H1 (cell line): ENCODE data around the gene SAMD7. TPM values are rescaled to one million over a fixed set of nuclear protein-coding genes. Genes with fewer than 3 reads are reported as not detected.
A peak's percentile ranks its signal among the peaks of the same experiment; 100 is the strongest.

Experiments used
- ATF2 ChIP-seq: IDR thresholded peaks from 2 replicates; pipeline ENCODE4 v1.6.1; 2012; ENCODE audit warnings: low read length, inconsistent platforms
- BACH1 ChIP-seq: IDR thresholded peaks from 2 replicates; pipeline ENCODE4 v1.6.1; 2012; ENCODE audit warnings: low read length, improper control_type of control experiment
- BRCA1 ChIP-seq: IDR thresholded peaks from 2 replicates; pipeline ENCODE4 v1.6.1; 2012; ENCODE audit warnings: low read depth, low read length, improper control_type of control experiment
- CBX5 ChIP-seq: fragments of 300-800, 300-1000 bp; sonication (generic); IDR thresholded peaks from 2 replicates; pipeline ENCODE4 v1.7.1; 2016; ENCODE audit warnings: antibody characterized with exemption, low read length, low read depth
- CHD1 ChIP-seq: IDR thresholded peaks from 2 replicates; pipeline ENCODE4 v1.6.1; 2012; ENCODE audit warnings: low read depth, low read length, improper control_type of control experiment
- E2F6 ChIP-seq: IDR thresholded peaks from 2 replicates; pipeline ENCODE4 v1.6.1; 2012; ENCODE audit warnings: inconsistent platforms
- EZH2 ChIP-seq: fragments of 200-600 bp; sonication (generic); IDR thresholded peaks from 2 replicates; pipeline ENCODE4 v1.7.1; 2012; ENCODE audit warnings: low read depth, mild to moderate bottlenecking, moderate library complexity, low read length, inconsistent platforms; ENCODE audit not compliant: severe bottlenecking
- GTF2F1 ChIP-seq: IDR thresholded peaks from 2 replicates; pipeline ENCODE4 v1.6.1; 2012; ENCODE audit warnings: low read depth, low read length, improper control_type of control experiment, borderline replicate concordance
- HDAC6 ChIP-seq: IDR thresholded peaks from one replicate; pipeline ENCODE4 v1.7.1; 2012; ENCODE audit warnings: low read depth, mild to moderate bottlenecking, inconsistent platforms, low read length, moderate library complexity
- JUN ChIP-seq: IDR thresholded peaks from 2 replicates; pipeline ENCODE4 v1.6.1; 2011; ENCODE audit warnings: low read depth, mild to moderate bottlenecking, improper control_type of control experiment, low read length
- KDM1A ChIP-seq: fragments of 200-600, 300-600 bp; sonication (generic); IDR thresholded peaks from 2 replicates; pipeline ENCODE4 v1.7.1; 2016; ENCODE audit warnings: mild to moderate bottlenecking, low read length, borderline replicate concordance
- KDM5A ChIP-seq: fragments of 200-600 bp; IDR thresholded peaks from 2 replicates; pipeline ENCODE4 v1.7.1; 2012; ENCODE audit warnings: mild to moderate bottlenecking, low read length, inconsistent platforms, mixed read lengths
- POLR2A ChIP-seq, 2 experiments: IDR thresholded peaks; 1 replicate in 1 of 2; 2 replicates in 1 of 2; pipeline ENCODE4 v1.6.1; 2011; ENCODE audit warnings: low read depth in 2 of 2, low read length in 2 of 2, mild to moderate bottlenecking in 2 of 2; ENCODE audit errors: control extremely low read depth in 1 of 2
- POLR2AphosphoS5 ChIP-seq: IDR thresholded peaks from 2 replicates; pipeline ENCODE4 v1.6.1; 2011; ENCODE audit warnings: low read depth, low read length
- RFX5 ChIP-seq: IDR thresholded peaks from 2 replicates; pipeline ENCODE4 v1.6.1; 2011; ENCODE audit warnings: low read depth, low read length, improper control_type of control experiment, borderline replicate concordance
- SP2 ChIP-seq: IDR thresholded peaks from 2 replicates; pipeline ENCODE4 v1.6.1; 2012; ENCODE audit warnings: mild to moderate bottlenecking, low read length, inconsistent platforms
- SRF ChIP-seq: IDR thresholded peaks from 2 replicates; pipeline ENCODE4 v1.6.1; 2011; ENCODE audit warnings: mild to moderate bottlenecking, low read depth, low read length, moderate library complexity
- TEAD4 ChIP-seq: IDR thresholded peaks from 2 replicates; pipeline ENCODE4 v1.6.1; 2012; ENCODE audit warnings: low read depth, low read length, inconsistent platforms, mixed read lengths
- polyA plus RNA-seq, 7 experiments: library from polyadenylated mRNA; depleted of rRNA in 3 of 7; stranded (reverse) in 5 of 7; unstranded in 2 of 7; fragments of >200 nt in 5 of 7; fragments of 200-250 nt in 2 of 7; gene quantifications; 1 replicate in 5 of 7; 2 replicates in 1 of 7; 4 replicates in 1 of 7; pipeline versions ENCODE4 v1.2.1 to v1.2.3, GENCODE V29; 2011 to 2013; ENCODE audit warnings: missing spikeins in 2 of 7, mixed read lengths in 2 of 7
- total RNA-seq: library from RNA; stranded (reverse); fragmentation: NEBNext Ultra II Directional; extraction: Animal tissue kit (Norgen Biotek cat#: 25700); gene quantifications from 2 replicates; pipeline ENCODE4 v1.2.1, GENCODE V29; 2021
- TF ChIP-seq, protein P1 (sequence below): IDR thresholded peaks from 2 replicates; pipeline ENCODE4 v1.6.1; 2011; ENCODE audit warnings: low read length, improper control_type of control experiment
- TF ChIP-seq, protein P2 (sequence below), 3 experiments: IDR thresholded peaks; 1 replicate in 2 of 3; 2 replicates in 1 of 3; pipeline versions ENCODE4 v1.5.1 to v1.6.1; 2011; ENCODE audit warnings: low read length in 3 of 3, mild to moderate bottlenecking in 3 of 3, inconsistent platforms in 2 of 3, low read depth in 1 of 3, moderate library complexity in 1 of 3; ENCODE audit not compliant: insufficient read depth in 1 of 3; ENCODE audit errors: control extremely low read depth in 1 of 3

The SAMD7 gene
- total and polyA plus RNA-seq, 2 of the 8 experiments (the other 6 are each of a cell fraction or from before 2014, with no cell fraction given), result not detected

DNA sequence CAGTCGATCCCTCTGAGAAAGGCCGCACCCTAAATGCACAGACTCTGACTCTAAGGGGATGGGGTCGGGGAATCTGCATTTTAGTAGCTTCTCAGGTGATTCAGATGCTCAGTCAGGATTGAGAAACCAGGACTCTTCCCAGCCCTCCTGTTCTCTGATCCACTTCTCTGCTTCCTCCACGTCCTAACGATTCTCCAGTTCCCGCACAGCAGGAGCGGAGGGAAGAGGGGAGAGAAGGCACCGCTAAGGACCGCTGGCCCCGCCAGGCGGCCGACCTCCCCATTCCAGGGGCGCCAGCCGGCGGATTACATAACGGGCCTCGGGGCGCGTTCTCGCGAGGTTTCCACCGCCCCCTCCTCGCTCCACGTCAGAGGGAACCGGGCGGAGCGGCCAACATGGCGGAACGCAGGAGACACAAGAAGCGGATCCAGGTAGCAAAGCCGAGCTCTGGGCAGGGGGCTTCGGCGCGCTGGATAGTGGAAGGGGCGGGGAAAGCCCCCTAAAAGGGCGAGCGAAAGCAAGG is 55.1 kb downstream of the SAMD7 start, which contains the start of gene SEC62 (continued):
- TF ChIP-seq ATF2 (peak; percentile 91; the same call in 1 of the 2 replicates), TEAD4 (0 out of 2 replicates have a peak, but pooled peaks have one; percentile 23), SP2 (no peak), BRCA1 (peak; percentile 90), RFX5 (no peak), KDM1A (peak; percentile 89), HDAC6 (no peak), CHD1 (no peak), POLR2AphosphoS5 (peak; percentile 93), EZH2 (no peak), CBX5 (no peak), POLR2A (IDR thresholded peaks at IDR 0.05; ENCODE audit: control extremely low read depth in 1 of 2, low read depth in 2 of 2, low read length in 2 of 2) (peak; percentile 93 to 95), GTF2F1 (peak; percentile 63; the same call in 1 of the 2 replicates), KDM5A (0 out of 2 replicates have a peak, but pooled peaks have one; percentile 52), JUN (no peak), BACH1 (no peak), SRF (no peak), E2F6 (no peak)
- TF ChIP-seq, protein P1, sequence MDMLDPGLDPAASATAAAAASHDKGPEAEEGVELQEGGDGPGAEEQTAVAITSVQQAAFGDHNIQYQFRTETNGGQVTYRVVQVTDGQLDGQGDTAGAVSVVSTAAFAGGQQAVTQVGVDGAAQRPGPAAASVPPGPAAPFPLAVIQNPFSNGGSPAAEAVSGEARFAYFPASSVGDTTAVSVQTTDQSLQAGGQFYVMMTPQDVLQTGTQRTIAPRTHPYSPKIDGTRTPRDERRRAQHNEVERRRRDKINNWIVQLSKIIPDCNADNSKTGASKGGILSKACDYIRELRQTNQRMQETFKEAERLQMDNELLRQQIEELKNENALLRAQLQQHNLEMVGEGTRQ, result no peak
- TF ChIP-seq, protein P2, sequence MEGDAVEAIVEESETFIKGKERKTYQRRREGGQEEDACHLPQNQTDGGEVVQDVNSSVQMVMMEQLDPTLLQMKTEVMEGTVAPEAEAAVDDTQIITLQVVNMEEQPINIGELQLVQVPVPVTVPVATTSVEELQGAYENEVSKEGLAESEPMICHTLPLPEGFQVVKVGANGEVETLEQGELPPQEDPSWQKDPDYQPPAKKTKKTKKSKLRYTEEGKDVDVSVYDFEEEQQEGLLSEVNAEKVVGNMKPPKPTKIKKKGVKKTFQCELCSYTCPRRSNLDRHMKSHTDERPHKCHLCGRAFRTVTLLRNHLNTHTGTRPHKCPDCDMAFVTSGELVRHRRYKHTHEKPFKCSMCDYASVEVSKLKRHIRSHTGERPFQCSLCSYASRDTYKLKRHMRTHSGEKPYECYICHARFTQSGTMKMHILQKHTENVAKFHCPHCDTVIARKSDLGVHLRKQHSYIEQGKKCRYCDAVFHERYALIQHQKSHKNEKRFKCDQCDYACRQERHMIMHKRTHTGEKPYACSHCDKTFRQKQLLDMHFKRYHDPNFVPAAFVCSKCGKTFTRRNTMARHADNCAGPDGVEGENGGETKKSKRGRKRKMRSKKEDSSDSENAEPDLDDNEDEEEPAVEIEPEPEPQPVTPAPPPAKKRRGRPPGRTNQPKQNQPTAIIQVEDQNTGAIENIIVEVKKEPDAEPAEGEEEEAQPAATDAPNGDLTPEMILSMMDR (IDR thresholded peaks at IDR 0.05; ENCODE audit: control extremely low read depth in 1 of 3, insufficient read depth in 1 of 3, low read depth in 1 of 3, low read length in 3 of 3), result peak; percentile 38 to 68 (median 47)
